ENCODE measurements around the gene BLZF1.

DNA sequence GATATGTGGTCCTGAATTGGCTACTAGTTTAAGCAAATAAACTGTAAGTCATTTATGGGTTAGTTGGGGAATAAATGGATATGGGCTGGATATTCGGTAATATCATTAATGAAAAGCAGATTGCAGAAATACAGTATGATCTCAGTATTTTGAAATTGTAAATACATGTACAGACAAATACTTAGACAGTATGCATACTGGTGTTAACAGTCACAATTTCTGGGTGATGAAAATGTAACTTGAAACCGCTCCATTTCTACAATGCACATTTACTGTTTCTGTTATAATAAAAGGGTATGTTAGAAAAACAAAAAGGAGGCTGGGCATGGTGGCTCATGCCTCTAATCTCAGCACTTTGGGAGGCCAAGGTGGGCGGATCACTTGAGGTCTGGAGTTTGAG lies 28.0 kb downstream of the BLZF1 start:
- TF ChIP-seq, protein P1, sequence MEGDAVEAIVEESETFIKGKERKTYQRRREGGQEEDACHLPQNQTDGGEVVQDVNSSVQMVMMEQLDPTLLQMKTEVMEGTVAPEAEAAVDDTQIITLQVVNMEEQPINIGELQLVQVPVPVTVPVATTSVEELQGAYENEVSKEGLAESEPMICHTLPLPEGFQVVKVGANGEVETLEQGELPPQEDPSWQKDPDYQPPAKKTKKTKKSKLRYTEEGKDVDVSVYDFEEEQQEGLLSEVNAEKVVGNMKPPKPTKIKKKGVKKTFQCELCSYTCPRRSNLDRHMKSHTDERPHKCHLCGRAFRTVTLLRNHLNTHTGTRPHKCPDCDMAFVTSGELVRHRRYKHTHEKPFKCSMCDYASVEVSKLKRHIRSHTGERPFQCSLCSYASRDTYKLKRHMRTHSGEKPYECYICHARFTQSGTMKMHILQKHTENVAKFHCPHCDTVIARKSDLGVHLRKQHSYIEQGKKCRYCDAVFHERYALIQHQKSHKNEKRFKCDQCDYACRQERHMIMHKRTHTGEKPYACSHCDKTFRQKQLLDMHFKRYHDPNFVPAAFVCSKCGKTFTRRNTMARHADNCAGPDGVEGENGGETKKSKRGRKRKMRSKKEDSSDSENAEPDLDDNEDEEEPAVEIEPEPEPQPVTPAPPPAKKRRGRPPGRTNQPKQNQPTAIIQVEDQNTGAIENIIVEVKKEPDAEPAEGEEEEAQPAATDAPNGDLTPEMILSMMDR (IDR thresholded peaks at IDR 0.05) = no peak
- TF ChIP-seq POLR2AphosphoS5 (IDR thresholded peaks at IDR 0.05) = no peak
- TF ChIP-seq POLR2A (IDR thresholded peaks at IDR 0.05) = no peak
